Mammary epithelial cell (primary cell): ENCODE results near the gene L2HGDH.

Source experiments
- CTCF ChIP-seq, 2 donors: IDR thresholded peaks in 1 of 2; conservative IDR thresholded peaks in 1 of 2; 2 replicates each; pipeline ENCODE4 v1.5.1; 2011 to 2012; ENCODE audit warnings: inconsistent platforms in 2 of 2, low read length in 2 of 2, mild to moderate bottlenecking in 2 of 2, control low read depth in 1 of 2, low read depth in 1 of 2; ENCODE audit not compliant: insufficient read depth in 1 of 2; ENCODE audit errors: extremely low read depth in 1 of 2
- EZH2 ChIP-seq: IDR thresholded peaks from 2 replicates; pipeline ENCODE4 v1.6.1; 2012; ENCODE audit warnings: low read length, inconsistent platforms, borderline replicate concordance

- TF ChIP-seq CTCF (conservative IDR thresholded peaks at IDR 0.05 in 1 of 2, IDR thresholded peaks at IDR 0.05 in 1 of 2; ENCODE audit: extremely low read depth in 1 of 2, insufficient read depth in 1 of 2, low read depth in 1 of 2, low read length in 2 of 2) (peak; percentile 37 to 72), EZH2 (no peak)
Observed at GRCh38 chr14:50311337-50311971, 575 bp downstream of the L2HGDH start.
